B cell (primary cell): ENCODE measurements around the gene FAM111A. TPM values are rescaled to one million over a fixed set of nuclear protein-coding genes. Genes with fewer than 3 reads are reported as not detected.

Source experiments
- ATAC-seq: fragments of 200-7000 bp; cut with Tn5 transposase; one replicate; pipeline ENCODE4 v1.10.0; 2021; ENCODE audit warnings: low read depth, mild to moderate bottlenecking, moderate number of reproducible peaks, moderate library complexity
- CTCF ChIA-PET: fragments of 350-600 bp; sonication (Branson Sonifier 250); formaldehyde crosslinking; loops from one replicate; lab custom pipeline; 2021; ENCODE audit warnings: antibody characterized with exemption, inconsistent platforms; lab: Charles Lee
- POLR2A ChIA-PET: fragments of 350-600 bp; sonication (Branson Sonifier 250); formaldehyde crosslinking; loops from one replicate; lab custom pipeline; 2021; ENCODE audit warnings: antibody characterized with exemption; lab: Charles Lee
- DNase-seq: peaks from one replicate; pipeline ENCODE4 v3.0.0; 2013
- H2AFZ ChIP-seq: 2 replicates; pipeline ENCODE4 v1.6.1; 2012; ENCODE audit warnings: mild to moderate bottlenecking, low read depth, low read length; ENCODE audit not compliant: insufficient read depth, poor library complexity, severe bottlenecking
- H3K27ac ChIP-seq, 2 donors: 1 replicate in 1 of 2; 2 replicates in 1 of 2; pipeline ENCODE4 v1.5.1; 2012 to 2013; ENCODE audit warnings: low read length in 2 of 2, mild to moderate bottlenecking in 2 of 2, moderate library complexity in 1 of 2
- H3K27me3 ChIP-seq, 4 experiments: fragments of 200-600 bp in 1 of 4; sonication (generic) in 1 of 4; replicated peaks in 1 of 4; 1 replicate in 2 of 4; 2 replicates in 2 of 4; pipeline versions ENCODE4 v1.6.1 to v1.7.0; 2013 to 2016; ENCODE audit warnings: low read length in 3 of 4, mild to moderate bottlenecking in 2 of 4, mixed read lengths in 1 of 4, moderate library complexity in 1 of 4; ENCODE audit not compliant: insufficient read depth in 4 of 4, control insufficient read depth in 3 of 4; ENCODE audit errors: control extremely low read depth in 1 of 4
- H3K36me3 ChIP-seq, 2 experiments: replicated peaks in 1 of 2; 1 replicate in 1 of 2; 2 replicates in 1 of 2; pipeline versions ENCODE4 v1.6.1 to v1.7.1; 2013; ENCODE audit warnings: low read length in 1 of 2; ENCODE audit not compliant: insufficient read depth in 2 of 2, control insufficient read depth in 1 of 2; ENCODE audit errors: control extremely low read depth in 1 of 2, extremely low read depth in 1 of 2
- H3K4me1 ChIP-seq, 2 donors: fragments of 200-600 bp in 1 of 2; sonication (generic) in 1 of 2; 1 replicate in 1 of 2; 2 replicates in 1 of 2; pipeline versions ENCODE4 v1.5.1 to v1.6.1; 2013 to 2017; ENCODE audit warnings: low read length in 2 of 2; ENCODE audit not compliant: control insufficient read depth in 2 of 2, insufficient read depth in 2 of 2
- H3K4me2 ChIP-seq: replicated peaks from 2 replicates; pipeline ENCODE3; 2012; ENCODE audit warnings: mild to moderate bottlenecking, low read depth, low read length; ENCODE audit not compliant: poor library complexity, severe bottlenecking
- H3K4me3 ChIP-seq, 5 experiments: fragments of 200-600 bp in 1 of 5; sonication (generic) in 1 of 5; 1 replicate in 3 of 5; 2 replicates in 2 of 5; pipeline versions ENCODE4 v1.5.1 to v1.7.0; 2011 to 2016; ENCODE audit warnings: low read length in 4 of 5, mild to moderate bottlenecking in 4 of 5, low read depth in 2 of 5, control low read depth in 1 of 5, moderate library complexity in 1 of 5; ENCODE audit not compliant: insufficient read depth in 1 of 5; ENCODE audit errors: control extremely low read depth in 1 of 5, extremely low read depth in 1 of 5
- H3K79me2 ChIP-seq: fragments of 200-600 bp; sonication (generic); one replicate; pipeline ENCODE4 v1.6.0; 2016; ENCODE audit warnings: low read length; ENCODE audit not compliant: control insufficient read depth, insufficient read depth
- H3K9ac ChIP-seq: fragments of 200-600 bp; sonication (generic); 2 replicates; pipeline ENCODE4 v1.6.1; 2017; ENCODE audit warnings: mild to moderate bottlenecking, low read length, moderate library complexity
- H3K9me3 ChIP-seq, 3 donors: one replicate each; pipeline versions ENCODE4 v1.6.1 to v1.7.1; 2013; ENCODE audit warnings: low read length in 2 of 3; ENCODE audit not compliant: control insufficient read depth in 2 of 3, insufficient read depth in 1 of 3; ENCODE audit errors: control extremely low read depth in 1 of 3
- H4K20me1 ChIP-seq: 2 replicates; pipeline ENCODE4 v1.6.0; 2012; ENCODE audit warnings: mild to moderate bottlenecking, low read length; ENCODE audit not compliant: insufficient read depth, control insufficient read depth, poor library complexity, severe bottlenecking
- H3K27ac Mint-ChIP-seq: one replicate; pipeline ENCODE4 v1.8.0; 2021; ENCODE audit warnings: mixed read lengths
- H3K27me3 Mint-ChIP-seq: one replicate; pipeline ENCODE4 v1.8.0; 2021; ENCODE audit warnings: mixed read lengths
- H3K4me1 Mint-ChIP-seq: one replicate; pipeline ENCODE4 v1.8.0; 2021; ENCODE audit warnings: mixed read lengths
- H3K4me3 Mint-ChIP-seq: one replicate; pipeline ENCODE4 v1.8.0; 2021; ENCODE audit warnings: mixed read lengths
- H3K9me3 Mint-ChIP-seq: one replicate; pipeline ENCODE4 v1.8.0; 2022; ENCODE audit warnings: mixed read lengths; ENCODE audit not compliant: insufficient read depth
- CTCF ChIP-seq: fragments of 200-600 bp; IDR thresholded peaks from one replicate; pipeline ENCODE4 v1.8.0; 2022; ENCODE audit warnings: antibody characterized with exemption, mild to moderate bottlenecking
- EZH2 ChIP-seq: IDR thresholded peaks from 2 replicates; pipeline ENCODE4 v1.6.1; 2012; ENCODE audit warnings: borderline replicate concordance, low read depth, mild to moderate bottlenecking, moderate library complexity, low read length; ENCODE audit not compliant: insufficient read depth, poor library complexity, severe bottlenecking
- WGBS: methylation state at CpG from one replicate; pipeline ENCODE4 v1.1.5; 2013; ENCODE audit warnings: missing lambda C conversion rate; ENCODE audit not compliant: insufficient coverage; 5-methylcytosine and 5-hydroxymethylcytosine counted together
- intact Hi-C: fragments of 100-400 bp; cut with micrococcal nuclease; formaldehyde crosslinking; loops from one replicate; pipeline ENCODE4 v1.10.0; 2022
- polyA plus RNA-seq: library from polyadenylated mRNA; depleted of rRNA; stranded (reverse); fragments of >200 nt; gene quantifications from 2 replicates; pipeline ENCODE4 v1.2.3, GENCODE V29; 2012
- total RNA-seq, 2 donors: library from RNA; stranded (reverse); fragments of 120-200 nt in 1 of 2; gene quantifications; 1 replicate in 1 of 2; 2 replicates in 1 of 2; pipeline versions ENCODE4 v1.2.3 to v1.2.4, GENCODE V29; 2013 to 2022

The FAM111A gene
- total and polyA plus RNA-seq, 2 donors (not counting 1 experiment from before 2014, with no cell fraction given) = 57.0 to 120 TPM

- Mint-ChIP-seq H3K4me1 (peaks cover 15% of the 10 kb centered on the region), H3K27ac (no peak overlapping the region), H3K4me3 (no peak overlapping the region), H3K27me3 (no peaks in the 10 kb centered on the region), H3K9me3 (peaks cover 10% of the 10 kb centered on the region)
- Histone ChIP-seq H3K79me2 (no peaks in the 10 kb centered on the region), H3K9me3 (peaks cover 3 to 27% (median 21%) of the 10 kb centered on the region in 3 donors), H2AFZ (no peak overlapping the region), H3K4me1 (no peaks in the 10 kb centered on the region), H3K36me3 (peaks cover 1 to 24% of the 10 kb centered on the region in 2 experiments), H4K20me1 (no peaks in the 10 kb centered on the region), H3K4me2 (no peak overlapping the region), H3K4me3 (no peak overlapping the region), H3K9ac (no peak overlapping the region), H3K27ac (no peak overlapping the region), H3K27me3 (no peaks in the 10 kb centered on the region)
- ChIA-PET POLR2A (no interaction called here), CTCF (no interaction called here)
- TF ChIP-seq EZH2 = no peak
- DNase-seq (no peak), ATAC-seq (no peak)
- WGBS = 100% methylated on average over 1 of the region's 1 CpG
- intact Hi-C loops = no loop called here
Observed at GRCh38 chr11:59115553-59115952, 27.1 kb upstream of the FAM111A start.

GRCh38 chr11:59117774-59118173 is 24.9 kb upstream of the FAM111A start:
- Histone ChIP-seq H3K4me1 (peaks cover 0 to 6% of the 10 kb centered on the region in 2 donors), H3K27me3 (no peaks in the 10 kb centered on the region), H3K9me3 (peaks cover 3 to 27% (median 21%) of the 10 kb centered on the region in 3 donors), H4K20me1 (no peaks in the 10 kb centered on the region), H3K79me2 (no peaks in the 10 kb centered on the region), H3K36me3 (peaks cover 1 to 24% of the 10 kb centered on the region in 2 experiments), H3K9ac (no peak overlapping the region), H2AFZ (no peak overlapping the region), H3K4me2 (no peak overlapping the region), H3K4me3 (no peak overlapping the region), H3K27ac (no peak overlapping the region)
- Mint-ChIP-seq H3K27ac (no peak overlapping the region), H3K4me1 (peaks cover 12% of the 10 kb centered on the region), H3K4me3 (no peak overlapping the region), H3K27me3 (no peaks in the 10 kb centered on the region), H3K9me3 (peaks cover 11% of the 10 kb centered on the region)
- DNase-seq (no peak), ATAC-seq (no peak)
- TF ChIP-seq EZH2 = no peak
- TF ChIP-seq CTCF = no peak
- ChIA-PET CTCF (no interaction called here), POLR2A (no interaction called here)
- 100% methylated on average over 1 of the region's 2 CpGs for WGBS
- intact Hi-C loops = no loop called here
